Measurements from ENCODE around the gene DBH.
A peak's percentile ranks its signal among the peaks of the same experiment; 100 is the strongest.

The DBH gene

DNA sequence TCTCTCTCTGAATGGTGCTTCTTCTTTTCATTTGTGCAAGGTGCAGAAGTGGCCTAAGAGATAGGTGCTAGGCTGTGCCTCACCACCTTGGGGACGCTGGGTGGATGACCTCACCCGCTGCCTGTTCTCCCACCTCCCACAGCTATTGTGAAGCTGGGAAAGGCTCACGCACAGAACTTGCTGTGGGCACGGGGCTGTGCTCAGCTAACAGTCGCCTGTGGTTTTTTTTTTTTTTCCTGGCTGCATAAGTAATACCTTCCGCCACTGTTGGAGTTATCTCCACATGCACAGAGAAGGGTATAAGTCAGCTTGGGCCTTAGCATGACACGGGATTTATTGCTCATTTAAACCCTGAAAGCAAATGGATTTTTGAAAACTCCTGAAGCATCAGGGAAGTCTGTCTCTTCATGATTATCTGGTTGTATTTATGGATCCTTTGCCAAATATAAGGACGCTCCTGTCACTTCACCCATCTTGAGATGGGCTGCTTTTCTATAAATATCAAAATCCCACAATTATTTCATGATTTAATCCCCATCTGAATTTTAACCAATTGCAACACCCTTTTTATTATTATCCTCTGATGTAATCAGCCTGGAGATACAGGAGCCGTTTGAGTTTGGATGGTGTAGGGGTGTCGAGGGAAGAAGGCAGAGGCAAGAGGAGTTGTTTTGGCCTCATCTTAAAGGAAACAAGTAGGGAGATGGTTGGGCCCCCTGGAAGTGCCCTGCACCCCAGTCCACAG, 9.0 kb downstream of the DBH start:
- no peak for DNase-seq

DNA sequence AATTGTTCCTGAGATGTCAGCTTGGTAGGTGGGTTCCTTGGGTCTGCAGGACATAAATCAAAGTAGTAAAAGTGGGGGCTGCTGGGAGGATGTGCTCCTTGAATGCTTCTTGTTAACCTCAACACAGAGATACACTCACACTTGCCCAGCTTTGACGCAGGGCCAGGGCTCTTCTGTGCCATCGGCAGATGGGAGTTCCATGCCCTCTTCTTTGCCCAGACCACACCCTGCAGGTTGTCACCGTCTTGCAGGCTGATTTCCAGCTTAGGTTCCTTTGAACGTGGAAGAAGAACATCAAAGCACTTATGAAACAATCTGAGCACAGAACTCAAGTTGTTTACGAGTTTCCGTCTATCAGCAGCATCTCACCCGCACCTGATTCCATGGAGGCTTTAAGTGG, 11.0 kb downstream of the DBH start:
- no peak for DNase-seq

DNA sequence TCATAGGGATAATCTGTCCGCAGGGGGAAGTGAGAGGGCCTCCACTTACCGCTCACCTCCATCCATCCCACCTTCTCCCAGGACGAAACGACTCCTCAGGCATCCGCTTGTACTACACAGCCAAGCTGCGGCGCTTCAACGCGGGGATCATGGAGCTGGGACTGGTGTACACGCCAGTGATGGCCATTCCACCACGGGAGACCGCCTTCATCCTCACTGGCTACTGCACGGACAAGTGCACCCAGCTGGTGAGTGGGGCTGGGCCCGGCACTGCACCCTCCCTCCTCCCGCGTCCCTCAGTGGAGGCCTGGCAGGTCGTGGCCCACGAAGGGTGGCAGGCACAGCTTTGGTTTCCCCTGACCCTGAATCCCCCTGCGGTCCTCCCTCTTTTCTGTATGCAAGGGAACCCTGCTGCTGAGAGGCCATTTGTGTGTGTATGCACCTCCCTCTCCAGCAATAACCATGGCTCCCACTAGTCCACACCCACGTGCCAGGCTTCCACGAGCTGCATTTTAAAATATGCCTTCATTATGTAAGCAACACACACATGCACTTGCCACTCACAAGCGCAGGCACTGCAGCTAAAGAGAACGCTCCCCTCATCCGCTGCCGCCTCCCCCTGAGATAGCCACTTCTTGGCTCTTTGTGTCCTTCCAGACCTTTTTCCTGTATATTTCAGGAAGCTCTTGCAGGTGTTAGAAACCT, 11.8 kb downstream of the DBH start:
- DNase-seq, result no peak

DNA sequence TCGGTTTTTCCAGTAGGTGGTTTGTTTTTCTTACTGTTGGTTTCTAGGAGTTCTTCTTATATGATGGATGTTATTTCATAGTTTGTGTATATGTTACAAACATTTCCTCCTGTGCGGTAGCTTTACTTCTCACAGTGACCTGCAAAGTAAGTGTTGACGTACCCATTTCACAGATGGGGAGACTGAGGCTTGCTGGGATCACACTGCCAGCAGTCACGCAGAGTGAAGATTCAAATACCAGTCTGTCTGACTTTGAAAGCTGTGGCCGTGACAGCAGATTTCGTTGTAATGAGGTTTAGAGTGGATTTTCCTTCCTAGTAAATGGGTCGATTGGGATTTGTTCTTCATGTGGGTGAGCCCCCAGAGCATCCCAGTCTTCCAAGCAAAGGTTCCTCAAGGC, 13.0 kb downstream of the DBH start:
- no peak for DNase-seq

DNA sequence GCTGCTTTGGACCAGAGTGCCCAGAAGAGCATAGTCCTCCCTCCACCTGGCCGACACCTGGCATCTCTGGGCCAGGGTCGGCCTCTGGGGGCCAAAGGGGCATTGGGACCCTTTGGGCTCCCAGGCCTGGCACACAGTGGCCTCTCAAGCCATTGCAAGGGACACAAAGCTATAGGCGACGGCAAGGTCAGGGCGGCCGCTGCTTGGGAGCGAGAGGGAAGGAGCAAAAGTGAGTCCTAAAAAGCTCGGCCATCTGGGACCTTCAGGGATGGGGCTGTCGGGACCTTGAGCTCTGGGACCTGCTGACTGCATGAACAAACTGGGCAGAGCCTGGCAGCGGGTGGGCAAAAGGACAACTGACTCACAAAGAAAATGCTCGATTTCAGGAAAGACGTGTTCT, 13.9 kb downstream of the DBH start:
- no peak for DNase-seq

DNA sequence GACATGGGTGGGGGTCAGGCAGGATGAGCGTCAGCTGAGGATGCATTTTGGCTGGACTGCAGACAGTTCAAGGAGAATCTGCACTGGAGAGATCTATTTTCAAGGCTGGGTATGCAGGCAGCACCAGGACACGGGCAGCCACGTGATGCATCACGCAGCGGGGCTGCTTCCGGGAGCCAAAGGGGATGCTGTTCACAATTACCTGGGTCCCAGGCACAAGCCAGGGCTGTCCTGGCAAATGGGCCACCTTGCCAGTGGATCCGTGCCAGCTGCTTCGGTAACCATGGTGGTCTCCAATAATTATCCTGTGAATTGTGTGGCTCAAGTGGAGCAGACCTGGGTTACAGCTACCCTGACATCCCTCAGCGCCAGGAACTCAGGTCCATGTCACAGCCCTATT, 17.5 kb downstream of the DBH start:
- no peak for DNase-seq

DNA sequence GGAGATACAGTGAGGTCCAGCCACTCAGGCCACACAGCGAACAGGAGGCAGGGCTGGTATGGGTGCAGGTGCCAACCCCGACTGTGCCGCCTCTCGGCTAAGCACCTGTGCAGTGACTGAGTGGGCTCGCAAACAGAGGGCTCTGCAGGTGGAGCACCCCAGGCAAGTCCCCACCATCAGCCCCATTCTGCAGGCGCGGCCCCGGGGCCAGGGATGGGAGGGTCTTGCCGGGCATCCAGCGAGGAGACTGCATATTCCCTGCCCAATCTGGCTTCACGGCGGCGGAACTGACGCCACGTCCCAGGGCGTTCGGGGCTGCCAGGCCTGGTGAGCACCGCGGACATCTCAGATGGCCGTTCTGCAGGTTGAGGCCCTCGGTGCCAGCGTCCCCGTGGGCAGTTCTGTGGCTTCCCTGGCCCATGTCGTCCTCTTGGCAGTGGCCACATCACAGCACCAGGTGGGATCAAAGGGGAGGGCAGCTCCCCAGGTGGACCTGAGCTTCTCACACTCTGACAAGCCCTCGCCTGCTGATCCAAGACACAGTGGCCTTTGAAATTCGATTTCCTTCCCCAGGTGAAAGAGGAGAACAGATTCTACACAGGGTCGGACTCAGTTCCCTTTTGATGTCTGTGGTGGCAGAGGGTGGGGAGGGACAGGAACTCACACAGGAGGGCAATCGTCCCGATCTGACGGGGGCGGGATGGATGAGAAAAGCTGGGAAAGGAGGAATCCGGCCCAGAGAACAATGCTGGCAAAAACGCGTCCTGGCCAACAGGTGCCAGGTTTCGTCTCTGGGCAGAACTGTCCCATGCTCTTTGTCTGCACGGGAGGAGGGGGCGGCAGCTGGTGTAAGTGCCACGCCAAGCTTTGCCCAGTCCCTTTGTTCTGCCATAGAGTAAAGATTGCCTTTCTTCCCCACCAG, 18.8 kb downstream of the DBH start:
- DNase-seq, result no peak

DNA sequence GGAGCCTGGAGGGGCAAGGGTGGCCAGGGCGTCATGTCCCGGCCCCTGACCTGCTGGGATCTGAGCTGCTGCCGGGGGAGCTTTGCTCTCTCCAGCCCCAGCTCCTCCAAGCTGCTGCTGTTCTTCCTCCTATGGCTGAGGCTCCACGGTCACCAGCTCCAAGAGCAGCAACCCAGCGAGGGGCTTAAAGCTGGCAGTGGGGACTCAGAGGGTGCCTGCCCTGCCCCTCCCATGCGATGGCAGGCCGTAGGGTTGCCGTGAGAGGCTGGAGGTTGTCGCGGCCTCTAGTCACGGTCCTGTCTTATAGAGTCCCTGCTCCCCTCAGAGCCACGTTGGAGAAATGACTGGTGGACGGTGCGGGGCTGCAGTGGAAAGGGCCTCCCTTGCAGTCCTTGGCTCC, 19.5 kb downstream of the DBH start:
- DNase-seq, result no peak

DNA sequence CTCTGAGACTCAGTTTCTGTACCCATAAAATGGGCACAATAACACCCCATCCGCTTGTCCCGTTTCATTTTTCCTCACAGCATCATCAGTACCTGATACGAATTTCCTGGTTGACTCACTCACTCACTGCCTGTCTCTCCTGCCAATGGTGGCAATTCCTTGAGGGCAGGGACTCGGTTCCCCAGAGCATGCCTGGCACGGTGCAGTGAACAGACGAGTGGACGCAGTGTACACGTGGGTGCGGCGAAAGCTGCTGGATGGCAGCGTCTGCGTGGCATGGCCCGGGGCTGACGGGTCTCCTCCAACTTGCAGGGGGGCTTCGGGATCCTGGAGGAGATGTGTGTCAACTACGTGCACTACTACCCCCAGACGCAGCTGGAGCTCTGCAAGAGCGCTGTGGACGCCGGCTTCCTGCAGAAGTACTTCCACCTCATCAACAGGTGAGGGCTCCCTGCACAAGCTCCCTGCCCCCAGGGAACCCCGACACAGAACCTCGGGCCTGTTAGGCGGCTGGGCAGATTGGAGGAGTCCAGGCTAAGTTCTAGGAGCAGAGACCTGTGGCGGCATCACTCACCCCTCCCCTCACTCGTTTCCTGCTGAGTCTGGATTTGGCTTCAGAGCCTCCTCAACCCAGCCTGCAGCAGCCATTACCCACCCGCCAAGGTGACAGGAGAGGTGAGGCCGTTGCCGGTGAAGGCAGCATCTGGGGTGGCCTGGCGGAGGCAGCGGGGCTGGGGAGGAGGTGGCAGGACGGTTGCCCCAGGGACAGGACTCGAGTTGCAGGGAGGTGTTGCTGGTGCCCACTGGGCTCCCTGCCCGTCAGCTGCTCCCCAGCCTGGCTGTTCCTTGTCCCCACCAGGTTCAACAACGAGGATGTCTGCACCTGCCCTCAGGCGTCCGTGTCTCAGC, 20.3 kb downstream of the DBH start:
- peak; percentile 48 for DNase-seq

DNA sequence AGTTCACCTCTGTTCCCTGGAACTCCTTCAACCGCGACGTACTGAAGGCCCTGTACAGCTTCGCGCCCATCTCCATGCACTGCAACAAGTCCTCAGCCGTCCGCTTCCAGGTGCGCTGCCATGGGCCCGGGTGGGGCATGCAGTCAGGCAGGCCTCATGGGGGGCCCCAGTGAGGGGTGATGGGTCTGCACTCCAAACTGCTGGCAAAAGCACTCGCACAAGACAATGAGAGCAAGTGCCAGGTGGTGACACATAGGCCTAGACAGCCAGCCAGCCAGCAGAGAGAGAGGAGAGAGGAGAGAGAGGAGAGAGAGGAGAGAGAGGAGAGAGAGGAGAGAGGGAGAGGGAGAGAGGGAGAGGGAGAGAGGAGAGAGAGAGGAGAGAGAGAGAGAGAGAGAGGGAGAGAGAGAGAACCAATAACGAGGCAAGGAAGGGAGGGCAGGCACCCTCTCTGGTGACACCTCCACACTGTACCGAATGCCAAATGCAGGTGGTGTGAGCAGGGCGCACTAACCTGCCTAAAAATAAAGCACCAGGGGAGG, 21.0 kb downstream of the DBH start:
- DNase-seq, result no peak

DNA sequence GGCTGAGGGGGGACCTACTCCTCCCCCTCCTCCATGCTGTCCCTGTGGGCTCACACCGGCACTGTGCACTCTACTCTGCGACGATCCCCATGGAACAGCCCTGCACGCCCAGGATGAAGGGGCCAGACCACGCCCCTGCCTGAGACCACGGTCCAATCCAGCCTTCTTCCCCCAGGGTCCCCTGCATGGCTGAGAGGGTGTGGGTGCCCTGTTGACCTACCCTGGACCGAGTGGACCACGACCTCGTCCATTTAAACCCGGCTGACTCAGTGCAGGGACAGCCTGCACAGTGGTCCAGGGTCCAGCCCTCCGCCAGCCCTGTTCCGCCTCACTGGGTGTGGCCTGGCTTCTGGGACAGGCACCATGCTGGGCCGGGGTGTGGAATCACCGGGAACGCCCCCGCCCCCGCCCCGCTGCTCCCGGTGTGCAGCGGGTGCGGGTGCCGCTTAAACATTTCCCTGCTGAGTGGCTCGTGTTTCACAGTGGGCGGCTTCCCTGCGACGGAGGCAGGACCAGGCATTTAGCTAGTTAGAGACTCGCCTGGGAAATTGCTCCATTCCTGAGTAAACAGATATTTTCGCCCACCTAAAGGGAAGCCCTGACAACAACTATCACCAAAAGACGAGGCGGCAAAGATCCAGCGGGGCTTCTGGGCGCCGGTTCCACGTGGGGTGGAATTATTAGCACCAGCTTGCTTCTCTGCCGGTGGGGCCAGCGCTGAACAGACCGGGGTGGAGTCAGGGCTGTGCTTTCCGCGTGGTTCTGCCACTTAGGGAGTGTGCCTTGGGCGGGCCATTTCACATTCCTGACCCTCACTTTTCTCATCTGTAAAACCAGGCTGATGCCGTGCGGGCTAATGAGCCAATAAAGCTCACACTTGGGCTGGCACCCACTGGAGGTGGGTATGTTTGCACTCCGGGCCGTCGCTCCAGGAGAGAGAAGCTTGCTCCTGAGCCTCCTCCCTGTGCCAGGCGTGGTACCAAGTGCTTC, 22.6 kb downstream of the DBH start:
- DNase-seq, result no peak

DNA sequence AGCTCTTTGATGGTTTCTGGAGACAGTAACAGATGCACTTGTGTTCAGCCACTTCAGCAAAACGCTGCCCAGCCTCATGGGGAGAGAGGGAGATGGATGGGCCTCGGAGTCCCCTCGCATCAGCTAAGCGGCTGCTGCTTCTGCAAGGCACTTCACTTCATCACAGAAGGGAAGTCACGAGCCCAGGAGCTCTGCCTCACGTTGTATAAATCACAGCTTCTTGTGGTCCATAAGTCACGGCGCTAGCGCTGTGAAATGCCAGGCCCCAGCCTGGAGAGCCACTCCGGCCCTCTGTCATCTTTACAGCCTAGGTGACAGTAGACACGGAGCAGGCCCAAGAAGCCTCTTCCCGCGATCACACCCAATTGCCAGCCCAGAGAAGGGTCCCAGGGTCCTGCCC, 23.4 kb downstream of the DBH start:
- DNase-seq, result no peak

DNA sequence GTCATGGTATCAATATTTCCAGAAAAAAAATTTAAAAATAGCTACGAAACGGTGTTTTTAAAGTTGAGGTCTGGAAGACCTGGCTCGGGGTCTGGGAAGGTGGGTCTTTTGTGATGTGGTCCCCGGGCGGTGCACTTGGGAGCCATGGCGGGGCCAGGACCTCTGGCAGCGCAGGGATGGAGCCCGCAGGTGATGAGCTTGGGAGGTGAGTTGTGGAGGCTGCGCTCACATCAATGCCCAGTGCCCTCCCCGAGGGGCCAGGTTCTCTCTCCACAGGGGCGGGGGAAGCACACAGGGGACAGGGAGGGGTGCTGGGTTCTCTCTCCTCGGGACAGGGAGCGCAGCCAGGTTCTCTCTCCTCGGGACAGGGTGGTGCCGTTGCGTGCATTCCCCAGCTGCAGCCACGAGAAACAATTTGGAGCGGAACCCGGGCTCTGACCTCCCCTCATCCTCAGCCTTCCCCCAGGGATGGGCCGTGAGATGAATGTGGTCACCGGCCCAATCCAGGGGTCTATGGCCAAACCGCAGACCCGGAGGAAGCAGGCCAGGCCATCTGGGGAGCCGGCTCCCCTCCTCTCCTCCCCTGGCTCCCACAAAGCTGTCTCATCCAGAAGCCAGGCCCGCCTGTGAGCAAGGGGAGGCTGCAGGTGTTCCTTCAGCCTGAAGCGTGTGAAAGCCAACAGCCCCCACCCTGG, 25.8 kb downstream of the DBH start:
- DNase-seq, result no peak

DNA sequence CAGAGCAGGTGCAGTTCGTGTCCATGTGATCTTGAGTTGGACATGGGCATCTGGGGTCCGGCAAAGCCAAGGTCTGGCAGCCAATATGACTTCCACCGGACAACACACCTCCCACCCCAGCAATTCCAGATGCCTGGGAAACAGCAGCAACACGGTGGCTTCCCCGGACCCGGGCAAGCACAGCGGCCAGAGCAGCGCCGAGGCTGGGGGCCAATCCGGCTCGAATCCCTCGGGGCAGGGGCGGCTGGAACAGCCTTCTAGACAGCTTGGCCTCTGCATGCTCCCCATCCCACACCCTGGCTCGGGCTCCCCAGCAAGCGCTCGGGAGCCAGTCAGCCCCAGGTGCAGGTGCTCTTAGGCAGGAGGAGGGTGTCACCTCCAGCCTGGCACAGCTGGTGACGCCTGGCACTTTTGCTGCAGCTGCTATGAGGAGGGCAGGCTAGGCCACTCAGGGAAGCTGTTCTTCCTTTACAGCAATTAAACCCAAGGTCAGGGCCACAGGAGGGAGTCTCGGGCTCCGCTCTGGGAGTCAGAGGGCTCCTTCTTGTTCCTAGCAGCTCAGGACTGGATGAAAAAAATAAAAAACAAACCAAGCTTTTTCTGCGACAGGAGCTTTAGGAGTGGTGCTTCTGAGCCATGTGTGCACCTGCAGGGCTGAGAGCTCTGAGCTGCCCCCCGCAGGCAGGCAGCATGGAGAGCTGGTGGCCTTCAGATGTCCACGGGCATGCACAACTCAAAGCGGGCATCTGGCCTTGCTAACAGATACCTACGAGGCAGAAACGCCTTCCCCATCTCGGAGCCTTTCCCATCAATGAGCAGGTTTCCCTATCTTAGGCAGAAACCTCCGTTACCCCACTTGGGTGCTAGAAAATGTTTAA, 28.2 kb downstream of the DBH start:
- no peak for DNase-seq

DNA sequence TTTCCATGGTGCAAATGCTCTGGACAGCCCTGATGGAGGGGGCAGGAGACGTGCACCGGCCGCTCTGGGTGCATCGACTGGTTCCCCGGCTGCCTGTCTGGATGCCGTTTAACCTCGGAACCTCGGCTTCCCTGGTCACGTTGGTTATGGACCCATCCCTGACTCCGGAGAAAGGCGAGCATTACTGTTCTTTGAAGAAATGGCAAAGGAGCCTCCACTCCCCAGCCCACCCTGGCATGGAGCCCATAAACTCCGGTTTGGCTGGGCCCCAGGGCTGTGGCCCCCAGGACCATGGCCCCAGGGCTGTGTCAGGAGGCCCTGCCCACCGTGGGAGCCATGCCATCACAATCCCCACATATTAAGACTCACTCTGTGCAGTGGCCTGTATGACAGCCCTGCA, 28.9 kb downstream of the DBH start:
- DNase-seq, result no peak

DNA sequence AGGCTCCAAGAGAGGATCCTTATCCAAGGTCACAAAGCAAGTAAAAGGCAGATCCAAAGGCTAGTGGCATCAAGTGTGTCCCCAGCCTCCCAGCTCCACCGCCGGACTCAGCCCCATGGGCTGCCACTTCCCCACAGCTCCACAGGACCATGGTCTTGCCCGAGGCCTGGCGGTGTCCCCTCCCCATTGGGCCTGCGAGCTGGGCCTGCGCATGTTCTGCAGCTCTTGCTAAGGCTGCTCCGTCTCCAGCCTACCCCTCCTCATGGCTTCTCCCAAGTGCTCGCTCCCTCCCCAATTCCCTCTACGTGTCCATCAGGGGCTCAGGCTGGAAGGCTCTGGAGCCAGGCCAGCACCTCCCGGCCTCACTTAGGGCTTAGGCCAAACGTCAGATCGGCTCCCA, 29.4 kb downstream of the DBH start:
- no peak for DNase-seq

DNA sequence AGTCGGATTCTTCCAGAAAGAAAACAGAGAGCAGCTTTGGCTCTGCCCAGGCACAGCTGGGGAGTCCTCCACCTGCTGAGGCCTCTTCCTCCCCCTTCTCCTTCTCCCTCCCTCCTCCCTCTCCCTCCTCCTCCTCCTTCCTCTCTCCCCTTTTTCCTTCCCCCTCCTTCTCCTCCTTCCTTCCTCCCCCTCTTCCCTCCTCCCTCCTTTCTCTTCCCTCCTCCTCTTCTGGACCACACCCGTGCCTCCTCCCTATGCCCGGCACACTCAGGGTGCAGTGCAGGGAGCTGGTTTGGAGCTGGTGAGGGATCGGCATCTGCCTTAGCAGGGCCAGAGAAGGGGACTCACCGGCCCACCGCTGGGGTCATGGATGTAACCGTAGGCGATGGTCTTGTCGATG, 30.2 kb downstream of the DBH start:
- no peak for DNase-seq

DNA sequence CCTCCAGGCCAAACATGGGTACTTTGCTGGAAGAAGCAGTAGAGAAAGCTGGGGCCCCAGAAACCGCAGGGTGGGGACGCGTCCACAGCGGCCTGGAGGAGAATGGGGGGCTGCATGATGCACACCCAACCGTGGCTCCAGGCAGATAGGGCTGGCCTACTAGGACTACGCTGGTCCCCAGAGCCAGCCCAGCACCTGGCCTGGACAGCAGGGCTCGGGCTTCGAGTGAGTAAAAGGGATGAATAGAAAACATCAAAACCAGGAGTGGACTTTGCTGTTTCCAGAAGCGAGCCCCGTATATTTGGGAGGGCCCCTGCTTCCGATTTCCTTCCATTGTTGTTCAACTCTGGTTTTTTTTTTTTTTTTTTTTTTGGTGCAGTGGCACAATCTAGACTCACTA, 30.7 kb downstream of the DBH start:
- DNase-seq, result no peak

DNA sequence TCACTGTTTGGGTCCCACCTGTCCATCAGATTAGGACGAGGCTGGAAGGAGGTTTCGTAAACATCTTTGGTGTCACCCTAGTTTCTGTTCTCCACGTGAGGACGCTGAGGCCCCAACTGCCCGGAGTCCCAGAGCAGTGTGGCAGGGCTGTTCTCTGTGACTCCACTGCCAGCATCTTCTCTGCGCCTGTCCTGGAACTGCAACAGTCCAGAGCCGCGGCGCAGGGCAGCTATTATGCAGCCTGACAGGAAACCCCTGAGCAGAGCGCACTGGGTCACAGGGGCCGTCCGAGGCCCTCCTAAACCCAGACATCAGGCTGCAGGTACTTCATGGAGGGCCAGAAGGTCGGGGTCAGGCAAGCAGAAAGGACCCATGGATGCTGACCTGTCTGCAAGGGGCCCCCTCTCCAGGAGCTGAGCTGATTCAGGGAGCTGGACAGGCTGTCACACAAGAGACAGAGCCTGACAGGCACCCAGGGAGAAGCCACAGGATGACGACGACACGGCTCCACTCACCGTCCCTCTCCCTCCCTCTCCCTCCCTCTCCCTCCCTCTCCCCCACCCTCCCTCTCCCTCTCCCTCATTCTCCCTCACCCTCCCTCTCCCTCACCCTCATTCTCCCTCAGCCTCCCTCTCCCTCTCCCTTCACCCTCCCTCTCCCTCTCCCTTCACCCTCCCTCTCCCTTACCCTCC, 31.7 kb downstream of the DBH start:
- DNase-seq, result no peak
